Neural cell (in vitro differentiated cells): ENCODE data around the gene SPTB. TPM values are rescaled to one million over a fixed set of nuclear protein-coding genes. Genes with fewer than 3 reads are reported as not detected.

ENCODE experiments used
- H2AFZ ChIP-seq: fragments of 200-600, 300-800 bp; sonication (generic), shearing (Covaris generic); 2 replicates; pipeline ENCODE4 v1.6.0; 2014; ENCODE audit warnings: low read depth, mild to moderate bottlenecking, antibody characterized with exemption, low read length, moderate library complexity
- H3F3A ChIP-seq: fragments of 200-600 bp; shearing (Covaris generic); 2 replicates; pipeline ENCODE4 v1.6.1; 2016; ENCODE audit warnings: mild to moderate bottlenecking, moderate library complexity, mixed read lengths, antibody characterized with exemption, low read length; ENCODE audit not compliant: insufficient read depth, poor library complexity, severe bottlenecking
- H3K27ac ChIP-seq: fragments of 200-600, 300-800 bp; sonication (generic), shearing (Covaris generic); 2 replicates; pipeline ENCODE4 v1.5.1; 2014; ENCODE audit warnings: mild to moderate bottlenecking, low read length, moderate library complexity
- H3K27me3 ChIP-seq: fragments of 300-800, 200-600 bp; sonication (generic), shearing (Covaris generic); 2 replicates; pipeline ENCODE4 v1.6.0; 2014; ENCODE audit warnings: mild to moderate bottlenecking, low read depth, low read length, moderate library complexity; ENCODE audit not compliant: insufficient read depth
- H3K36me3 ChIP-seq: fragments of 300-800, 200-600 bp; sonication (generic), shearing (Covaris generic); 2 replicates; pipeline ENCODE4 v1.5.1; 2014; ENCODE audit warnings: mild to moderate bottlenecking, antibody characterized with exemption, low read length, moderate library complexity; ENCODE audit not compliant: insufficient read depth
- H3K4me2 ChIP-seq: fragments of 300-800, 200-600 bp; sonication (generic), shearing (Covaris generic); 2 replicates; pipeline ENCODE4 v1.6.0; 2014; ENCODE audit warnings: mild to moderate bottlenecking, low read length
- H3K4me3 ChIP-seq: fragments of 300-800, 200-600 bp; sonication (generic), shearing (Covaris generic); 2 replicates; pipeline ENCODE4 v1.5.1; 2014; ENCODE audit warnings: mild to moderate bottlenecking, low read length, moderate library complexity
- H3K79me2 ChIP-seq: fragments of 200-600 bp; shearing (Covaris generic); replicated peaks from 2 replicates; pipeline ENCODE4 v1.6.0; 2014; ENCODE audit warnings: mild to moderate bottlenecking, low read length, moderate library complexity; ENCODE audit not compliant: insufficient read depth
- H3K9ac ChIP-seq: fragments of 300-800, 200-600 bp; sonication (generic), shearing (Covaris generic); 2 replicates; pipeline ENCODE4 v1.6.1; 2016; ENCODE audit warnings: mild to moderate bottlenecking, low read length, mixed read lengths
- H3K9me2 ChIP-seq: fragments of 200-600 bp; shearing (Covaris generic); 2 replicates; pipeline ENCODE4 v1.6.1; 2016; ENCODE audit warnings: mild to moderate bottlenecking, low read length, mixed read lengths; ENCODE audit not compliant: insufficient read depth
- H3K9me3 ChIP-seq: fragments of 200-600, 300-800 bp; sonication (generic), shearing (Covaris generic); 2 replicates; pipeline ENCODE4 v1.6.1; 2016; ENCODE audit warnings: mild to moderate bottlenecking, mixed run types, low read length, moderate library complexity, mixed read lengths
- H4K20me1 ChIP-seq: fragments of 200-600 bp; shearing (Covaris generic); 2 replicates; pipeline ENCODE4 v1.6.1; 2016; ENCODE audit warnings: mild to moderate bottlenecking, mixed run types; ENCODE audit not compliant: insufficient read depth
- EP300 ChIP-seq: fragments of 450-650 bp; conservative IDR thresholded peaks from 2 replicates; pipeline ENCODE4 v1.6.1; 2014; ENCODE audit warnings: antibody characterized with exemption, mild to moderate bottlenecking, moderate library complexity; ENCODE audit not compliant: poor library complexity, severe bottlenecking
- EZH2 ChIP-seq: fragments of 200-600, 300-800 bp; shearing (Covaris generic), sonication (generic); IDR thresholded peaks from 2 replicates; pipeline ENCODE4 v1.6.1; 2014; ENCODE audit warnings: antibody characterized with exemption, low read length, borderline replicate concordance, mild to moderate bottlenecking; ENCODE audit not compliant: insufficient read depth, poor library complexity, severe bottlenecking
- MXI1 ChIP-seq: fragments of 450-650 bp; conservative IDR thresholded peaks from 2 replicates; pipeline ENCODE4 v1.6.1; 2014; ENCODE audit warnings: antibody characterized with exemption, mild to moderate bottlenecking; ENCODE audit not compliant: poor library complexity, severe bottlenecking
- POLR2AphosphoS5 ChIP-seq: IDR thresholded peaks from 2 replicates; pipeline ENCODE4 v1.6.1; 2012
- RAD21 ChIP-seq: fragments of 450-650 bp; conservative IDR thresholded peaks from 2 replicates; pipeline ENCODE4 v1.6.1; 2014; ENCODE audit warnings: antibody characterized with exemption, mild to moderate bottlenecking, moderate library complexity
- SMC3 ChIP-seq: fragments of 450-650 bp; conservative IDR thresholded peaks from 2 replicates; pipeline ENCODE4 v1.6.1; 2014; ENCODE audit warnings: antibody characterized with exemption, mild to moderate bottlenecking, moderate library complexity; ENCODE audit not compliant: poor library complexity
- TAF1 ChIP-seq: IDR thresholded peaks from 2 replicates; pipeline ENCODE4 v1.6.1; 2012; ENCODE audit warnings: low read depth
- polyA plus RNA-seq: library from polyadenylated mRNA; depleted of rRNA; stranded (reverse); fragments of >200 nt; gene quantifications from 2 replicates; pipeline ENCODE4 v1.2.3, GENCODE V29; 2014
- TF ChIP-seq, protein P1 (sequence below): IDR thresholded peaks from 2 replicates; pipeline ENCODE4 v1.6.1; 2012; ENCODE audit warnings: borderline replicate concordance
- TF ChIP-seq, protein P2 (sequence below): fragments of 450-650 bp; IDR thresholded peaks from 2 replicates; pipeline ENCODE4 v1.5.1; 2014; ENCODE audit warnings: antibody characterized with exemption, mild to moderate bottlenecking, moderate library complexity; ENCODE audit not compliant: poor library complexity, severe bottlenecking

SPTB gene
- polyA plus RNA-seq, 1 donor from 2014 or later = 1.9 TPM

DNA sequence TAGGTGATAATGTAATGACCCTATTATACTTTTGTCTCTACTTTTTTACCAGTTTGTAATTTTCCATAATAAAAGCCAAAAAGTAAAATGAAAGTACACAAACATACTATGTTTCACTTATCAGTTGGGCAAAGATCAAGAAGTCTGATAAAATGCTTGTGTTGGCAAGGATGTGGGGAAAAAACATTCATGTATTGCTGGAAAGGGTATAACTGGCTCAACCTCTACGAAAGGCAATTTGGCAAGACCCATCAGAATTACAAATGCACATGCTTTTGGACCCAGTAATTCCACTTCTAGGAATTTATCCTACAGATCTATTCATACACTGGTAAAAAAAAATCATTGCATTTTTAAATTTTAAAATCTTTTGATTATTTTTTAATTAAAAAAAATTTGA lies 68.0 kb downstream of the SPTB start:
- H3K9ac ChIP-seq = no peak overlapping the region
- H3K9me2 ChIP-seq = no peaks in the 10 kb centered on the region
- no peaks in the 10 kb centered on the region for H3K27me3 ChIP-seq
- no peaks in the 10 kb centered on the region for H4K20me1 ChIP-seq
- TF ChIP-seq, protein P1, sequence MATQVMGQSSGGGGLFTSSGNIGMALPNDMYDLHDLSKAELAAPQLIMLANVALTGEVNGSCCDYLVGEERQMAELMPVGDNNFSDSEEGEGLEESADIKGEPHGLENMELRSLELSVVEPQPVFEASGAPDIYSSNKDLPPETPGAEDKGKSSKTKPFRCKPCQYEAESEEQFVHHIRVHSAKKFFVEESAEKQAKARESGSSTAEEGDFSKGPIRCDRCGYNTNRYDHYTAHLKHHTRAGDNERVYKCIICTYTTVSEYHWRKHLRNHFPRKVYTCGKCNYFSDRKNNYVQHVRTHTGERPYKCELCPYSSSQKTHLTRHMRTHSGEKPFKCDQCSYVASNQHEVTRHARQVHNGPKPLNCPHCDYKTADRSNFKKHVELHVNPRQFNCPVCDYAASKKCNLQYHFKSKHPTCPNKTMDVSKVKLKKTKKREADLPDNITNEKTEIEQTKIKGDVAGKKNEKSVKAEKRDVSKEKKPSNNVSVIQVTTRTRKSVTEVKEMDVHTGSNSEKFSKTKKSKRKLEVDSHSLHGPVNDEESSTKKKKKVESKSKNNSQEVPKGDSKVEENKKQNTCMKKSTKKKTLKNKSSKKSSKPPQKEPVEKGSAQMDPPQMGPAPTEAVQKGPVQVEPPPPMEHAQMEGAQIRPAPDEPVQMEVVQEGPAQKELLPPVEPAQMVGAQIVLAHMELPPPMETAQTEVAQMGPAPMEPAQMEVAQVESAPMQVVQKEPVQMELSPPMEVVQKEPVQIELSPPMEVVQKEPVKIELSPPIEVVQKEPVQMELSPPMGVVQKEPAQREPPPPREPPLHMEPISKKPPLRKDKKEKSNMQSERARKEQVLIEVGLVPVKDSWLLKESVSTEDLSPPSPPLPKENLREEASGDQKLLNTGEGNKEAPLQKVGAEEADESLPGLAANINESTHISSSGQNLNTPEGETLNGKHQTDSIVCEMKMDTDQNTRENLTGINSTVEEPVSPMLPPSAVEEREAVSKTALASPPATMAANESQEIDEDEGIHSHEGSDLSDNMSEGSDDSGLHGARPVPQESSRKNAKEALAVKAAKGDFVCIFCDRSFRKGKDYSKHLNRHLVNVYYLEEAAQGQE = no peak
- TF ChIP-seq RAD21 (no peak), SMC3 (no peak), EP300 (no peak), TAF1 (no peak), MXI1 (no peak), POLR2AphosphoS5 (no peak), EZH2 (no peak)
- TF ChIP-seq, protein P2, sequence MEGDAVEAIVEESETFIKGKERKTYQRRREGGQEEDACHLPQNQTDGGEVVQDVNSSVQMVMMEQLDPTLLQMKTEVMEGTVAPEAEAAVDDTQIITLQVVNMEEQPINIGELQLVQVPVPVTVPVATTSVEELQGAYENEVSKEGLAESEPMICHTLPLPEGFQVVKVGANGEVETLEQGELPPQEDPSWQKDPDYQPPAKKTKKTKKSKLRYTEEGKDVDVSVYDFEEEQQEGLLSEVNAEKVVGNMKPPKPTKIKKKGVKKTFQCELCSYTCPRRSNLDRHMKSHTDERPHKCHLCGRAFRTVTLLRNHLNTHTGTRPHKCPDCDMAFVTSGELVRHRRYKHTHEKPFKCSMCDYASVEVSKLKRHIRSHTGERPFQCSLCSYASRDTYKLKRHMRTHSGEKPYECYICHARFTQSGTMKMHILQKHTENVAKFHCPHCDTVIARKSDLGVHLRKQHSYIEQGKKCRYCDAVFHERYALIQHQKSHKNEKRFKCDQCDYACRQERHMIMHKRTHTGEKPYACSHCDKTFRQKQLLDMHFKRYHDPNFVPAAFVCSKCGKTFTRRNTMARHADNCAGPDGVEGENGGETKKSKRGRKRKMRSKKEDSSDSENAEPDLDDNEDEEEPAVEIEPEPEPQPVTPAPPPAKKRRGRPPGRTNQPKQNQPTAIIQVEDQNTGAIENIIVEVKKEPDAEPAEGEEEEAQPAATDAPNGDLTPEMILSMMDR = no peak
- no peaks in the 10 kb centered on the region for H3F3A ChIP-seq
- H3K27ac ChIP-seq = no peak overlapping the region
- no peak overlapping the region for H2AFZ ChIP-seq
- no peaks in the 10 kb centered on the region for H3K9me3 ChIP-seq
- no peak overlapping the region for H3K4me2 ChIP-seq
- H3K4me3 ChIP-seq = no peak overlapping the region
- H3K79me2 ChIP-seq = no peaks in the 10 kb centered on the region
- no peaks in the 10 kb centered on the region for H3K36me3 ChIP-seq

DNA sequence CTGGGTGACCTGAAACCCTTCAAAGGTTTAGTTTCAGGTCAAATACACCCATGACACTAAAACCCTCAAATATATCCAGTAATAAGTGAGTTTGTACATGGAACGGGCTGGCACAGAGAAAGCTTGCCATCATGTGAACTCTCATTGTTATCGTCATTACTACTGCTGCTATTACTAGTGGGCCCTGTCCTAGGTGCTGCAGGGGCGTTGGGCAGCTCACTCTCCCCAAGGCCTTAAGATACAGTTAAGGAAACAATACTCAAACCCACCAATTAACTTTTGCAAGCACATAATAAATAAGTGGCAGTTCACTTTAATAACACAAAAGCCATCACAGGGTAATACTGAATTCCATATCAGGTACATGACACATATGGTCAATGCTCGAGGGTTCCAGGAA lies 71.3 kb downstream of the SPTB start:
- Histone ChIP-seq H3K36me3 (no peaks in the 10 kb centered on the region), H3F3A (no peaks in the 10 kb centered on the region), H3K4me2 (no peak overlapping the region), H3K79me2 (no peaks in the 10 kb centered on the region), H3K27me3 (no peaks in the 10 kb centered on the region), H4K20me1 (no peaks in the 10 kb centered on the region), H3K4me3 (no peak overlapping the region), H3K9me3 (no peaks in the 10 kb centered on the region), H2AFZ (no peak overlapping the region), H3K9me2 (no peaks in the 10 kb centered on the region), H3K27ac (no peak overlapping the region), H3K9ac (no peak overlapping the region)
- TF ChIP-seq EP300 (no peak), POLR2AphosphoS5 (no peak), MXI1 (no peak), EZH2 (no peak), TAF1 (no peak), SMC3 (no peak), RAD21 (no peak)
- TF ChIP-seq, protein P1 = no peak
- TF ChIP-seq, protein P2 = no peak
